K562 (cell line): ENCODE data around the gene PMVK. TPM values are rescaled to one million over a fixed set of nuclear protein-coding genes. Genes with fewer than 3 reads are reported as not detected.
A peak's percentile ranks its signal among the peaks of the same experiment; 100 is the strongest.

Source experiments
- ATF7 ChIP-seq: fragments of 450-650 bp; IDR thresholded peaks from 2 replicates; pipeline ENCODE4 v1.7.1; 2014; ENCODE audit warnings: mild to moderate bottlenecking, moderate library complexity
- CBX5 ChIP-seq: IDR thresholded peaks from 2 replicates; pipeline ENCODE4 v1.6.1; 2014; ENCODE audit warnings: low read depth, borderline replicate concordance
- DACH1 ChIP-seq: fragments of 450-650 bp; IDR thresholded peaks from 2 replicates; pipeline ENCODE4 v1.6.1; 2018; ENCODE audit not compliant: partially characterized antibody
- ESRRA ChIP-seq: fragments of 450-650 bp; IDR thresholded peaks from 2 replicates; pipeline ENCODE4 v1.6.1; 2014; ENCODE audit warnings: low read depth, mild to moderate bottlenecking, moderate library complexity, borderline replicate concordance
- HMGN3 ChIP-seq: IDR thresholded peaks from 2 replicates; pipeline ENCODE4 v1.6.1; 2011; ENCODE audit warnings: borderline replicate concordance, low read depth, mild to moderate bottlenecking, mixed read lengths, low read length; ENCODE audit not compliant: insufficient read length; ENCODE audit errors: extremely low read depth
- KLF6 ChIP-seq: fragments of 250-450 bp; sonication (Bioruptor Pico); IDR thresholded peaks from 2 replicates; pipeline ENCODE4 v1.4.0; 2020; ENCODE audit warnings: mild to moderate bottlenecking, moderate library complexity, borderline replicate concordance
- MAFG ChIP-seq: fragments of 450-650 bp; conservative IDR thresholded peaks from 2 replicates; pipeline ENCODE4 v1.6.1; 2016; ENCODE audit warnings: missing genetic modification characterization, missing compliant biosample characterization
- MYNN ChIP-seq, 2 experiments: sonication (generic); formaldehyde crosslinking in 1 of 2; IDR thresholded peaks; 2 replicates each; pipeline versions ENCODE4 v1.5.0 to v1.6.1; 2016 to 2020; ENCODE audit warnings: antibody characterized with exemption in 1 of 2, missing genetic modification reagents in 1 of 2
- SP1 ChIP-seq: sonication (generic); formaldehyde crosslinking; IDR thresholded peaks from 2 replicates; pipeline ENCODE4 v1.8.1; 2022; ENCODE audit warnings: mild to moderate bottlenecking, missing genetic modification reagents
- THRAP3 ChIP-seq: fragments of 450-650 bp; IDR thresholded peaks from 2 replicates; pipeline ENCODE4 v1.6.1; 2016; ENCODE audit warnings: mild to moderate bottlenecking, inconsistent platforms, borderline replicate concordance
- VEZF1 ChIP-seq: fragments of 200-800 bp; sonication (Bioruptor generic); IDR thresholded peaks from 2 replicates; pipeline ENCODE4 v1.6.1; 2017; ENCODE audit warnings: missing genetic modification characterization, missing compliant biosample characterization
- ZBTB49 ChIP-seq: sonication (generic); formaldehyde crosslinking; IDR thresholded peaks from 2 replicates; pipeline ENCODE4 v1.8.0; 2022; ENCODE audit warnings: missing genetic modification reagents, mild to moderate bottlenecking, borderline replicate concordance
- ZNF165 ChIP-seq: fragments of 250-450 bp; sonication (Bioruptor Pico); IDR thresholded peaks from 2 replicates; pipeline ENCODE4 v1.4.0; 2020; ENCODE audit warnings: borderline replicate concordance
- ZNF592 ChIP-seq: fragments of 450-650 bp; IDR thresholded peaks from 2 replicates; pipeline ENCODE4 v1.6.1; 2017; ENCODE audit warnings: antibody characterized with exemption, mild to moderate bottlenecking
- ZNF655 ChIP-seq: fragments of 250-450 bp; sonication (Bioruptor Pico); IDR thresholded peaks from 2 replicates; pipeline ENCODE4 v1.5.0; 2021
- ZNF699 ChIP-seq: fragments of 250-450 bp; sonication (Bioruptor Pico); IDR thresholded peaks from 2 replicates; pipeline ENCODE4 v1.8.0; 2021; ENCODE audit warnings: mild to moderate bottlenecking, moderate library complexity; ENCODE audit not compliant: insufficient replicate concordance
- polyA plus RNA-seq, 8 experiments: library from polyadenylated mRNA; depleted of rRNA in 4 of 8; stranded (reverse) in 5 of 8; unstranded in 3 of 8; fragments of >200 nt; fragmentation: Nextera tagmentation in 2 of 8; fragmentation: Illumina TruSeq in 1 of 8; extraction: Ambion mirVana in 2 of 8; extraction: Trizol in 1 of 8; gene quantifications; 2 replicates each; pipeline versions ENCODE4 v1.2.1 to v1.2.3, GENCODE V29; 2011 to 2014; ENCODE audit warnings: inconsistent platforms in 1 of 8, missing spikeins in 1 of 8
- total RNA-seq, 7 experiments: library from RNA; depleted of rRNA in 6 of 7; stranded (reverse); fragments of >200 nt in 6 of 7; fragmentation: Illumina TruSeq in 2 of 7; extraction: Trizol in 2 of 7; gene quantifications; 2 replicates each; pipeline versions ENCODE4 v1.2.1 to v1.2.3, GENCODE V29; 2011 to 2021; ENCODE audit warnings: low replicate concordance in 1 of 7

The PMVK gene
- total and polyA plus RNA-seq, 9 of the 15 experiments (the other 6 are each of a cell fraction or from before 2014, with no cell fraction given): 1.1 to 15.3 (median 6.3) TPM

- TF ChIP-seq ZBTB49 (CRISPR knock-in tag) (no peak), ZNF592 (peak; percentile 52; the same call in 1 of the 2 replicates), DACH1 (peak; percentile 20), MAFG (tag) (no peak), ZNF699 (CRISPR knock-in tag) (no peak), ZNF165 (CRISPR knock-in tag) (no peak), ESRRA (peak; percentile 74; the same call in 1 of the 2 replicates), VEZF1 (CRISPR knock-in tag) (peak; percentile 47), CBX5 (no peak), KLF6 (CRISPR knock-in tag) (0 out of 2 replicates have a peak, but pooled peaks have one; percentile 33), MYNN (IDR thresholded peaks at IDR 0.05) (peak; percentile 66; the same call in 1 of the 2 replicates), MYNN (CRISPR knock-in tag; IDR thresholded peaks at IDR 0.05) (no peak), HMGN3 (peak; percentile 51), SP1 (CRISPR knock-in tag) (0 out of 2 replicates have a peak, but pooled peaks have one; percentile 40), ZNF655 (CRISPR knock-in tag) (no peak), ATF7 (peak; percentile 32; the same call in 1 of the 2 replicates), THRAP3 (peak; percentile 60; the same call in 1 of the 2 replicates)
Observed at GRCh38 chr1:154883919-154884868, 52.3 kb downstream of the PMVK start (continued).
